GM18499 (cell line): ENCODE results near the gene MYO3B.

Experiments
- ATAC-seq: cut with Tn5 transposase; IDR thresholded peaks from one replicate; pipeline ENCODE4 v1.9.1; 2021; ENCODE audit warnings: moderate number of reproducible peaks; ENCODE audit not compliant: insufficient read depth, unreplicated experiment

MYO3B gene

DNA sequence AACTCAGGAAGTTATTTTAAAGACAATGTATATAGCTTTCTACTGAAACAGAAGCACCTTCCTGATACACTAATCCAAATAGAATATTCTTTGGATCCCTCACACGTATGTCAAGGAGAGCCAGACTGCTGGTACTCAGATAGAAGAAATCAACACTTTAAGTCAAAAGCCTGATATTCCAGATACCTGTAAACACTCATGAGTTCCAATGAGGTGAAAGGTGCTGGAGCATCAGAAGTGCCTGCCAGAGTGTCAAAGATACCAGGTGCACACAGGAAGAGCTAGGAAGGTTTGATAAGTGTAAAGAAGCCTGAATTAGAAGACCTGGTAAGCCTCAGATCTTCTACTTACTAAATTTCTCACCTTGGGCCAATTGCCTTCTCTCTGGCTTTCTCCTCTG lies 310.9 kb downstream of the MYO3B start:
- ATAC-seq = no peak

- ATAC-seq = no peak
These were observed 314.1 kb downstream of the MYO3B start for GRCh38 chr2:170492010-170492409.

DNA sequence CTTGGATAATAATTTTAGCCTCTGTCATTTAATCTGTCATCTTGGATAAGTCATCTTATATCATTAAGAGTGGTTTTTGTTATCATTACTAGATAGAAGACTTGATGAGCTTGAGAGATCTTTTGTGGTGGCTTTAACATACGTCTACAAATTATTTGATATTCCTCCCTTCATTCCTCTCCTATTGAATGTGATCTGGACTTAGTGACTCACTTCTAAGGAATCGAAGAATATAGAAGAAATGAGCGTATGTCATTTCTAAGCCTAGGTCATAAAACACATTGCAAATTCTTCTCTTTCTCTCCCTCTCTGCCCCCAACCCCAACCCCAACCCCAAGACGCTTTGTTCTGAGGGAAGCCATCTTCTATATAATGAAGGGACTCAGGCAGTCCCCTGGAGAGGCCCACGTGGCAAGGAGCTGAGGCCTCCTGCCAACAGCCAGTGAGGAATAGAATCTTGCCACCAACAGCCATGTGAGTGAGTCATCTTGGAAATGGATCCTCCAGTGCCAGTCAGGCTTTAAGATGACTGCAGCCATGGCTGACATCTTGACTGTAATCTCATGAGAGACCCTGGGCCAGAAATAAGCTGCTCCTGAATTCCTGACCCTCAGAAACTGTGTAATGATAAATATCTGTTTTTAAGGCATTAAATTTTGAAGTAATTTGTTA lies 315.6 kb downstream of the MYO3B start:
- no peak for ATAC-seq

GRCh38 chr2:170495896-170496295 lies 317.9 kb downstream of the MYO3B start:
- ATAC-seq = no peak

- ATAC-seq = no peak
These were observed 320.7 kb downstream of the MYO3B start for GRCh38 chr2:170498619-170499018.

GRCh38 chr2:170500104-170500503 lies 322.2 kb downstream of the MYO3B start:
- no peak for ATAC-seq

GRCh38 chr2:170500770-170501169 lies 322.8 kb downstream of the MYO3B start:
- ATAC-seq = no peak

- no peak for ATAC-seq
These were observed 323.6 kb downstream of the MYO3B start for GRCh38 chr2:170501421-170502043.

DNA sequence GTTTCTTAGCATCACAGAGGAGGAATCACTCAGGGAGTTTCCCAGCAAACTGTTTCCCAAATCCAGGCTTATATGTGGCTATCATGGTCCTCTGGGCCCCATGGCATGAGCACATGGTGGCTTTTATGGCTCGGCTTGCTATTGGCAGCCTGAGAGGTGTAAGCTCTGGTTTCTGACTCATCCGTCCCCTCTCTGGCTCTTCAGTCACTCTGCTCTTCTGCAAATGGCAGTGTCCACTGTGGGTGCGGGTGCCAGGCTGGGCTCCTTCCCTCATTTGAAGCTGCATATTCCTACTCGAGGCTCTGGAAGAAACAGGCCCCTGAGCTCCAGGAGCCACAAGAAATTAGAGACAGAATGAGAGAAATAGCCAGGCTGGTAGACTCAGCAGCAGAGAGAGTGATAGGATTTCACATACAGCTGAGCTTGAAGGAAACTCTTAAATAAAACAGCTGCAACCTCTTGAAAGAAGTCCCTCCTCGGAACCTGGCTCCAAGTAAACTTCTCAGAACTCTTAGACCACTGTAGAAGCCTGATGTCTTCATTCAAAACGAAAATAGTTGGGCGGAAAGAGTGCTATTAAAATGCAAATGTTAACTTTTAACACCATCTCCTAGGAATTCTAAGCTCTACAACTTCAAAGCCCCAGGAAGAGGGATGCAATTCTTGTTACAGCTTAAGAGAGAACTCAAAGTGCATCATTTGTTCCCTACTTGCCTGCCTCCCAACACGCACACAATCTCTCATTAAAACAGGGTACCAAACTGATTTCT lies 324.6 kb downstream of the MYO3B start:
- no peak for ATAC-seq

- no peak for ATAC-seq
These were observed 325.6 kb downstream of the MYO3B start for GRCh38 chr2:170503563-170503962.

GRCh38 chr2:170503971-170504809 lies 326.2 kb downstream of the MYO3B start:
- ATAC-seq = no peak

GRCh38 chr2:170504810-170505145 lies 326.8 kb downstream of the MYO3B start:
- ATAC-seq = no peak

DNA sequence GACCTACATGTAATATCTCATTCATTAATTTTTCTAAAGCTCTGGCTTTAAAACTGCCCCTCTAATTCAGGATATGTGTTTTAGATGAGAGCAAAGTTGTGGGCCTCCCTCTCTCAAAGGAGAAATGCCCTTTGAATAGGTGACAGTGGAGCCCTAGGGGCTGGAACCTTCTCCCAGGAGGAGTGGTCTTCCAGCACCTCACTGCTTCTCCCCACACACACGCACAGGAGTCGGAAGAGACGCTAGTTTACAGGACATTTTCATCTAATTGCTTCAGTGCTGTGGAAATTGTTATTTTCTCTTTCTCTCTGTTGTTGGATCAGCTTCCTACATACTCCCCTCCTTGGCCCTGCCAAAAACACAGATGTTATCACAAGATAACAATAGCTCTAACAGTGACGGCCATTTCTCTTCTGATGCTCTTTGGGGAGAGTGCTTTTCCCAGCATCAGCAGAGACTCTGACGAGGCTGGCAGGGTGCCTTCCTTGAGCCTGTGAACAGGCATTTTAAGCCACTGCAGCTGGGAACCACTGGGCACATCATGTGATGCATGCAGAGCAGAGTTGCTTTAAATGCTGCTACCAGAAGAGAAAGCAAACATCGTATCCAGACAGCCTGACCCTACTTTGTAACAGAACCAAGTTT lies 327.8 kb downstream of the MYO3B start:
- no peak for ATAC-seq

GRCh38 chr2:170509452-170510193 lies 331.7 kb downstream of the MYO3B start:
- no peak for ATAC-seq

GRCh38 chr2:170512266-170512665 lies 334.3 kb downstream of the MYO3B start:
- no peak for ATAC-seq

DNA sequence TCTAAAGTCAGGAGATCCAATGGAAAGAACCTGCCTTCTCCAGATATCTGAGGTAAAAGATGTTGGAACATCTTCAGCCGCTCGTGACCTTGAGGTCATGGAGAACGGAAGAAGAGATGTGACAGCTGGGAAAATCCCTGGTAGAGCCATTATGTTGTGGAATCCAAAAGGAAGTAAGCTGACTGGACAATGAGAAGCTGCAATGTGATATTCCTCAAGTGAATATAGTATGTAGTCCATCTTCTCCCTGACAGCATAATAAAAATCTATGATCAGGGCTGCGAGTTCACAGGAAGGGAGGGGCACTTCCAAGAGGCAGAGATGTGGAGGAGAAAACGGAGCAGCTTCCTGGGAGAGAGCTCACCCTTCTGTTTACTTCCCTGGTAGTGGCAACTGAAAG lies 336.2 kb downstream of the MYO3B start:
- ATAC-seq = no peak

DNA sequence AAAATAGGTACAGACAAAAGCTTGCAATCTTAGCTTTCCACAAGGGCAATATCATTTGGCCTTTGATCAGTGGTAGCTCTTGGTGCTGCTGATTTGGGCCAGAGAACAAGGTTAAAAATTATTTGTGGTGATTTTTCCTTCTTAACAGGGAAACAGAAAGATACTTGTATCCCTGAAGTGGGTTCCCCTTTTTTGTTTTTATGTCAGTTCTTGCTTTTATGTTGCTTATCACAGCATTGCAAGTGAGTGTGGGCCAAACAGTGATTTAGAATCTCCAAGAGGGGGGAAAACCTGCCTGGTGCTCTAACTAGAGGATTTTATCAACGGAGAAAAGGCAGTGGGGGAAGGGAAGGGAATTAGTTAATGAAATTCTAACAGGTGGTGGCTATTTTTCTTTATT lies 339.6 kb downstream of the MYO3B start:
- ATAC-seq = no peak

GRCh38 chr2:170518911-170519310 lies 341.0 kb downstream of the MYO3B start:
- no peak for ATAC-seq

DNA sequence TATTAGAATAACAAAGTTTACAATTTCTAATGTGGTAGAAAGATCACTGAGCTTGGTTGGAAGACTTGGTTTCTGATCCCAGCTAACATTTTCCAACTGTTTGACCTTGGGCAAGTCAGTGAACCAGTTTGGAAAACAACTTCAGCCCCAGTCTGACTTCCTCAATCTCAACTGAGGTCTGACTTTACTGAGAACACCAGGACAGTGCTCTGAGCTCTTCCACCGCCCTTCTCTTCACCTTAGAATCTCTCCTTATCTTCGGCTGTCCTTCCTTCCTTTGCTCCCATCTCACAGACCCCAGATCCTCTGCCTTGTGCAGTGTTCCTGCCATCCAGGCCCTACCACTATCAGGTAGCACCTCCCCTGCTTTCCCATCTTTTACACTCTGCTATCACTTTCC lies 343.4 kb downstream of the MYO3B start:
- ATAC-seq = no peak

- no peak for ATAC-seq
These were observed 345.6 kb downstream of the MYO3B start for GRCh38 chr2:170523506-170523905.
